Fibroblast of skin of back (primary cell): Measurements from ENCODE around the gene CSRP3. TPM values are rescaled to one million over a fixed set of nuclear protein-coding genes. Genes with fewer than 3 reads are reported as not detected.

Source experiments
- DNase-seq: peaks from one replicate; pipeline ENCODE4 v3.0.0-alpha.2; 2013
- polyA plus RNA-seq, 2 experiments: library from polyadenylated mRNA; unstranded; fragments of 120-200 nt; gene quantifications; one replicate each; pipeline ENCODE4 v1.2.1, GENCODE V29; 2013; ENCODE audit not compliant: insufficient read length in 2 of 2

The CSRP3 gene
- 1.1 TPM for polyA plus RNA-seq (2013, experiment 1 of 2; ENCODE audit: insufficient read length)
- 1.8 TPM for polyA plus RNA-seq (2013, experiment 2 of 2; ENCODE audit: insufficient read length)

DNA sequence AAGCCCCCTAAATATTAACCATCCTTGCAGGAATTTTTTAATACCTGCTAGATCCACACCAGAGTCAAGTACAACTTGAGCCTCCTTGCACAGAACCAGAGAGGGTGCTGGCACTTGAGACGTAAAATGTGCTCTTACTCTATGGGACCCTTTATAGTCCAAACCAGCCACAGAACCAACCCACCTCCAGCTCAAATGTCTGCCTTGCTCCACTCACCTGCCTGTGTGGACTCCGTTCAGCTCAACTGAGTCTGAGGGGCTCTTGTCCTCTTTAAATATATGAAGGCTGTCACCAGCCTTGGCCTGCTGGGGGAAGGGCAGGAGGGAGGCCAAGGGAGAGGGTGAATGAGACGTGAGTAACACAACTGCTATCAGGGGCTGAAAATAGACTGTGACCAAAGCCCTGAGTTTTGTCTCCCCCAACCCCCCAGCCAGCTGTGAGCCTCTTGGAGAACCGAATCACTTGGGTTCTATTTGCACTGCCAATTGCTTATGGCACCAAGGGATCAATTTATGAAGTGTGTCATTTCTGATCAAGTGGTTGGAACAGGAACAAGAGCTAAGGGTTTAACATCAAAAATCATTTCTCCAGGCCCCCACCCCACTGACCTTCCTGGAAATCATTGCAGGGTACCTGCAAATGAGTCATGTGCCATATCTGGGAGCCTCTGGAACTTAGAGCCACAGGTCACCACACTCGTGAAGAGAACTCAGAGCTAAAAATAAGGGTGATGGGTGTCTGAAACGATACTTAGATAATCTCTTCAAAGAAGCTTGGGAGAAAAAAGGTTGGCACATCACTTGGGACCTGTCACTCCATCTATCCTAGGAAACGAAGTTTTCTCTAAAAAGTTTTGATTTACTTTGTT is at the start of gene CSRP3:
Gene CSRP3, minus strand, starts transcription at position 247 of the 869 bp plus-strand sequence. CDS start 9,535 bp downstream, outside the sequence.
- peak; percentile 21 for DNase-seq

DNA sequence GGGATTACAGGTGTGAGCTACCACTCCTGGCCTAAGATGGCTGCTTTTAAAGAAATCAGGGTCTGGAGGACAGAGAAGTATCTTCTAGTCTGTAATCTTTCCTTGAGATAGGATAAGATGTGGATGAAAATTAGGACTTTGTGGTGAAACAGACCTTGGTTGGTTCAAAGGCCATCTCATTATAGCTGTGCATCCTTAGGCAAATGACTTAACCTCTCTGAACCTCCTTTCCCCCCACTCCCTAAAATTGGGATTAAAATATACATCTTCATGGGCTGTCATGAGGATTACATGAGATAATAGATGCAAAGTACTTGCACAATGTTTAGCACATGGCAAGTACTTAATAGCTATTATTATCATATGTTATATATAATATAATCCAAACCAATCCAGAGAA is 49.8 kb upstream of the CSRP3 start:
- no peak for DNase-seq

DNA sequence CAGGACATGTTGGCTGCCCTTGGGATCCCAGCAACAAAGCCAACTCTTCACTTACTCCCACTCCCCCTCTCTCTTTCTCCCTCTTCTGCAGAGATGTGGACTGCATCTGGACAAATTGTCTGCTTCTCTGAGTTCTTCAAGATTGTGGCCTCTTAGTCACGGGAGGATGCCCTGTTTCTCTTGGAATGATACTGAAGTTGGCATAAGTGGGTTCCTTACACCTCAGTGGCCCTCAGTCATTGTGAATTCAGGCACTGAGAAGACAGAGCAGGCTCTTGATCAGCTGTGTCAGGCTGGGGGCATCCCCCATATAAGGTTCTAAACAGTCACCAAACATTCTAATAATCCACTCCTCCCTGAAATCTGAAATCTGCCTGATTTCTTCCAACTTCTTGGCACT is 45.0 kb upstream of the CSRP3 start:
- no peak for DNase-seq

DNA sequence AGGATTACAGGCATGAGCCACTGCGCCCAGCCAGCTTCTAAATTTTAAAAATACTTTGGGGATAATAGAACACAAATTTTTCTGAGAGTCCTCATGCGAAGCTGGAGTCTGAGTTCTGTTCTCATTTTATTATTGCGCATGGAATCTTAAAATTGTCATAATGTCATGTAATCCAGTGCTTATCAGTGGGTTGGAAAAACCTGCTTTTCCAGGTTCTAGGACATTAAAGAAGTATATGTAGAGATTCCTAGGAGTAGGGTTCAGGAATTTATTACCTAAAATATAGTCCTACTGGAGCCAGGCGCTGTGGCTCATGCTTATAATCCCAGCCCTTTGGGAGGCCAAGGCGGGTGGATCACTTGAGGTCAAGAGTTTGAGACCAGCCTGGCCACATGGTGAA is 43.6 kb upstream of the CSRP3 start:
- no peak for DNase-seq

DNA sequence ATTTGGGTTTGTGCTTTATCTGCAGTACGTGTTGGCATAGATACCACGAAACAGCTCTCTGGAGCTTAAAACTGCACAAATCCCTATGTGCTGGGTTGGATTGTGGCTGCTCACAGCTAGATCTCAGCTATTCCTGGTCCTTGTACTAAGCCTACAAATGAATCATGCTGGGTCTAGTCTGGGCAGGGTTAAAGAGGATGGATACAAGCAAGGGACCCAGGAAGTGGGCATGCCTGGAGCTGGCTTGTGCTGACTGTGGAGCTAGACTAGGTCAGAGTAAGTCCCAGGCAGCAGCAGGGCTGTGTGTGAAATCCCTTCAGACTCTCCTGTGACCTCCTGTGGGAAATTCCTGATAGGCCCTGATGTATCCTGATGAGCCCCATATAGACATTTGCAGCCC is 42.8 kb upstream of the CSRP3 start:
- DNase-seq, result peak; percentile 9

DNA sequence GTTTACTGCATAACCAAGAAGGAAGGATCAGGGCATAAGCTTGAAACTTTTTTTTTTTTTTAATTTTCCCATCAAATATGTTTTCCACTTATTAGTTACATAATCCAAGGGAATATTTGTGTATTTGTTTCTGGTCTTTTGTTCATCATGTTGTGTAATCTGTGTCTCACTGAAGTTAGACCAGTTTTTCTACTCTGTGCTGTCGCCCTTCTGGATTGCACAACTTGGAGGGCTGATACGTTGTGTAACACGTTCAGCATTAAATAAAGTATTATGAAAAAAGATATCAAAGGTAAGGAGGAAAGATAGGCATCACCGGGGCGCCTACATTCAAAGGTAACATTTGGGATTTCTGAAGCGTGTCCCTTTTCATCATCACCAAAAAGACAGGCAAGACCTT is 42.3 kb upstream of the CSRP3 start:
- DNase-seq, result no peak

DNA sequence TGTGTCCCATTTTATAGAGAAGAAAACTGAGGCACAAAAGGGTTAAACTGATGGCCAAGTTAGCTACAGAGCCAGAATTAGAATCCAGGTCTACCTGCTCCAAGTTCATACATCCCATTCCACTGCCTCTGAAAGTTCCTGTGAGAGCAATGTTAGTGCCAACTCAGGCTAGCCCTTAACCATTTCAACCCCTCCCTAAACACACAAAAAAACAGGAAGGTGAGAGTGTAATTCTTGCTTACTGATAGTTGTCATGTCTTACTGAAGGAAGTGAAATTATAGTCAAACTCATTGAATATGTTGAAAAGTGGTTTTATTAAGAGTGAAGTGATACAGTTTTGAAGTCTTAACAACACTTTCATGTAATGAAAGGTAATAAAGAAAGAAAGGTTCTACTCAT is 41.8 kb upstream of the CSRP3 start:
- DNase-seq, result no peak

DNA sequence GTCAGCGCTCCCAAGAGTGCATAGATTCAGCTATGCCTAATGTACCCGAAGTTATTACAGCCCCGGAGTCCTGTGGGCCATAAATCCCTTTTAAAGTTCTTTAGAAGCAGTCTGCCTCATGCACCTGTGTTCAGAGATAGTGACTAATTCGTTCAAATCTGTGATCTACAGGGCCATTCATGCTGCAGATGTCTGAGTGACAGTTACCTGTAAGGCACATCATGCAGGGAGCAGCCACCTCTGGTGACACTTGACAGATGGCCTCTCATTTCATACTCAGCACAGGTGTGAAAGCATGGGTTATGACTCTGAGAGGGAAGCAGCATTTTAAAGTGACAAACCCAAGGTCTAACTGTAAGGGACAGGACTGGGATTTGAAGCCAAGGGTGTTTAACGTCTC is 41.4 kb upstream of the CSRP3 start:
- no peak for DNase-seq

DNA sequence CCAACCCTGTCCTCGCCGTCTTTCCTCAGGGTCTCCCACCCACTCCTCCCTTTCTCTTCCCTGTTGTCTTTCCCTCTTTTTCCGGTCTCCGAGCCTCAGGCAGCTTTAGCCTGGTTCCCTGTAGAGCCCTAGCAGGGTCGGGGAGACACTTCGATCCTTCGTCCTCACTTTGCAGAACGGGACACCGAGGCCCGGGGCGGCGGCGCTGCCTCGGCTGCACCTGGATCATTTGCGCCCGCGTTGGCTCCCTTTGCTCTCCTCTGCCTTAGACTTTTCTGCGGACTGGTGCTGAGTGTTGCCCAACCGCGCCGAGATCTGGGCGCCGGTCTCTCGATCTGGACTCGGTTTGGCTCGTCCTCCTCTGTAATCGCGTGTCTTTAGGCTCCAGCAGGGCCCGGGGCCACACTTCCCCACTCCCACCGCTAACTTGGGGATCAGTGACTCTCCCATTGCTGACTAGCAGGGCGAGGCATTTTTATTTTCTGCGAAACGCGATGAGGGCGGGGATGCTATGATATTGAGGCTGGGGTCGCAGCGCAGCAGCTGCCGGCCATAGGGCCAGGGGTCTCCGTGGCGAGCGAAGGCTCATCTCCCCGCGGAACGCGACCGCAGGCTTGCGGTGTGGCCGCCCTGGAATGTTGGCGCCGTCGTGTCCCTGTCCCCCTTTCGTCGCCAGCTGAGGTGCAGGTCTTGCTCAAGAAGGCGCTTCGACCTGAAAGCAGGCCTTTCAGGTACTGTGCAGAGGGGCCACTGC is 40.6 kb upstream of the CSRP3 start:
- DNase-seq, result peak; percentile 4

DNA sequence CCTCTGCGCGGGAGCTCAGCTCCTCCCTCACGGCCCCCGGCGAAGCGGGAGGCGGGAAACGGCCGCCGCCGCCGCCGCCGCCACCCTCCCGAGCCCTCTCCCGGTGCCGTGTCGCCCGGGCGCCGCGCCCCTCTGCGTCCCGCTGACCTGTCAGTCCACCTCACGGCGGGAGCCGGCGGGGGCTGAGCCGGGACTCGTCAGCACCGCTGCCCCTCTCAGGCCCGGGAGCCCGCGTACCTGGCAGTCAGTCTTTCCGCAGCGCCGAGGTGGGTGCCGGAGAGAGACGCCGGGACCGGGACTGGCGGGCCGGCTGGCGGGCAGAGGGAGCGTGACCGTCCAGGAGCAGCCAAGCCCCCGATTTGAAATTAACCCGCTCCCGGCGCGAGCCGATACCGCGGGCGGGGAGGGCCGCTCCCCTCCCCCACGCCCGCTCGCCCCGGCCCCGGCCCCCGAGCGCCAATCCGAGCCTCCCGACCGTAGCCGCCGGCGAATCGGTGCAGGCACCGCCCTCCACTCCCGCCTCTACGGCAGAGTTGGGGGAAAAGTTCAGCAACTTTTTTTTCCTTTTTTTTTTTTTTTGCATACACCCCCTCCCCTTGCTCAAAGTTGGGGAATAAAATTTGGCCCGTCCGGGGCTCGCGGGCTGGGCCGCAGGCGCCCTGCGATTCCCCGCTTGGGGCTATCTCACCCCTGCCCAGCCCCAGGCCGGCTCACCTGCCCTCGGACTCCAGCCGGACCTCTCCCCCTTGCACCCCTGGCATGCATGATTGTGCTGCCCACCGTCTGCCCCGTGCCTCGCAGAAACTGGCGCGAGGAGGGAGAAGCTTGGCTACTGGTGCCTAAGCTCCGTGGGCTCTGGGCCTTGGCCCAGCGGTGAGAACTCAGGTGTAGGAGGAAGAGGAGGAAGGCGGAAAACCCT is 39.7 kb upstream of the CSRP3 start:
- peak; percentile 35 for DNase-seq

DNA sequence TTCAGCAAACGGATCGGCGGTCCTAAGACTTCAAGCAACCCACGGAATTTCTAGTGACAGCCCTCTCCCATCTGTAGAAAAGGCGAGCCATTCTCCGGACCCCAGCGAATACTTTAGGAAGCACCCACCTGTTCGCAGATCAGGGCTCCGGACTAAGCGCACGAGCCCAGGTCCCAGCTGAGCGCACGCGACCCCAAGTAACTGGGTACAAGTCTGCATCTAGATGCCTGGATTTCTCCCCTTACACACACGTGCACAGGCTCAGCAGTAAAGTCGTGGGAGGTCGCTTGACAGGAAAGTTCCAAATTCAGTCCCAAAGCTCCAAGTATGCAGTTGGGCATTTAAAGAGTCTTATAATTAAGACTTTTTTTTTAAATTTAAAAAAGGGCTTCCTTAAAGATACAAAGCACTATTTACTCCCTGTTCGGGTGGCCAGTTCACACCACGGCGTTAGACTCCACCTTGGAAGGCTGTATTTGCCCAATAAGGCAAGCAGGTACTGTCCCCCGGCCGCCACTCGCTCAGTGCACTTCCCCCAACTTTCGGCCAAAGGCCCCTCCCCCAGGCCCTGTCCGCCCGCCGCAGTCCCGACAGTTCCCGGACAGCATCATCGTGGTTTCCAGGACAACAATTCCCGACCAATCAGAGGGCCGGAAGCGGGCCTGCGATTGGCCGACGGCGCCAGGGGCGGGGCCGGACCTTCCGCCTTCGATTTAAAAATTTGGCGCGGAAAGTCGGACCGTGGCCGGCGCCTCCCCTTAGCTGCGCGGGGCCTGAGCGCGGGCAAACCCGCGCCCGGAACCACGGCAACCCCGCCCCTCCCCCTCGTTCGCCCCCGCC is 38.9 kb upstream of the CSRP3 start, which contains the start of gene E2F8:
Gene E2F8, minus strand, starts transcription at position 526 of the 840 bp plus-strand sequence. CDS start 824 bp downstream, outside the sequence.
- peak; percentile 93 for DNase-seq

DNA sequence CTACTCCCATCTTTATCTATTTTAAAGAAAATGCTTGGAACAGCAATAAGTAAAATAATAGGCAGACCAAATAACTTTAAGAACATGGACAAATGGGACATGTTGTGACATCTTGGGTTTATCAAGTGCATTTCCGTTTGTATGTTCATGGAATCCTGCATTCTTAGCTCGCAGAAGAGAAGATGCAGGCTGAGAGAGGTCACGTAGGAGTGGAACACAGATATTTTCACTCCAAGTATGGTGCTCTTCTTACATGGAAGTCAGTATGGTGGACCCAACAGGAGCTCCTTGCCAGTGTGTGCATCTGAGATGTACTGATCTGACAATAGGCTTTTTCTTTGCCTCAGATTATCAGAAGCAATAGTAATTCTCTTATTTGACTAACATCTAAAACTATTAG is 37.3 kb upstream of the CSRP3 start:
- DNase-seq, result no peak

DNA sequence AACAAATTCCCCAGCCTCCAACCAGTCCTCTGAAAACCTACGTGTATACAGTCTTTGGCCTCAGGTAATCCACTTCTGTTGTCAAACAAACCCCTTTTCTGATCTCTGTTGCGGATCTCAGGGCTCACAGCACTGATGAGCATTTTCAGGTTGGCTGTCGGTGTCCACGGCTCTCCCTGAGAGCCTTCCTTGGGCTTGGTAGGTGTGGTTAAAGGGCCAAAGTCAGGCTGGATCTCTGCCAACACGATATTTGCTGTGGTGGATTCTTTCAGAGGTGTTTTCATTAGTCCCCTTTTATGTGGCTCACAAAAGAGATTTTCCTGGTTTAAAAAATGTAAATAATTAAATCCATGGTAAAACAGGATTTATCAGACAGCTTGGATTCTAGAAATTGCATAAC is 36.0 kb upstream of the CSRP3 start:
- no peak for DNase-seq

DNA sequence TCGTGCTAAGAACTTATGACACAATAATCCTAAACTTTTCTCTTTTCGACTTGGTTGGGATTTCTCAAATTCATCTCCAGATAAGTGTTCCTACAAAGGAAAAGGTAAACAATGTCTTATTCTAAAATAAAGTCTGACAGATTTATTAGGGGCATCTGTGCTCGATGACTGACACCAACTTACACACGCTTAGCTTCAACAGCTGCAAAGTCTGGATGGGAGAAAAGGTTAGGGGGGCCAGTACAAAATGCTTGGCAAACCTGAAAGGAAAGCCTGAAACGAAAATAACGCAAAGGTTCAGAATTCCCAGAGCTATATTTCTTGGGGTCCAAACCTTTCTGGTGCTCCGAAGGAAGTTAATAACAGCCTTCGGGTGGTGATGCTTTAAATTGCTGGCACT is 35.6 kb upstream of the CSRP3 start:
- no peak for DNase-seq

DNA sequence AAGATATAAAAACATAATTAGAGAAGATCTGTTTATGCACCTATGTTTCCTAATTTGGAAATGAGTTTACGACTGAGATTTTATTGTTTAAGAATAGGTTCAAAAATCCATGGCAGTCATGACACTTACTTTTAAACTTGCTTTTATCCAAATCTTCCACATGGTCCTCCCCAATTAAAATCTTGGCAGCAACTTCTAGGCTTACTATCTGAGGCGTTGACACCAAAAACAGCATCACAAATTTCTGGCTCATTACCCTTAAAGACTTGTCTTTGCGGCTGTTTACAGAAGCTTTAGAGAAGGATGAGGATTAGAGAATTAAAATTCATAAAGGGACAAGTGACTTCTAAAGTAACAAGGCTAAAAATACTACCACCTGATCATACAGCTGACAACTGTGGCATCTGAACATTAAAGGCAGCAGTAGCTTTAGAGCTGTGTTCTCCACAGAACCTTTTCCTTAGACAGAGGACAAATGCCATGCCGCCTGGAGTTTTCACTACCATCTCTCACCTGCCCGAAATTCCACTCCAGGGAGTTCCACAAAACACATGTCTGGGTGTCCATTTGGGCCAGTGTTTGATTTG is 32.5 kb upstream of the CSRP3 start:
- DNase-seq, result no peak

DNA sequence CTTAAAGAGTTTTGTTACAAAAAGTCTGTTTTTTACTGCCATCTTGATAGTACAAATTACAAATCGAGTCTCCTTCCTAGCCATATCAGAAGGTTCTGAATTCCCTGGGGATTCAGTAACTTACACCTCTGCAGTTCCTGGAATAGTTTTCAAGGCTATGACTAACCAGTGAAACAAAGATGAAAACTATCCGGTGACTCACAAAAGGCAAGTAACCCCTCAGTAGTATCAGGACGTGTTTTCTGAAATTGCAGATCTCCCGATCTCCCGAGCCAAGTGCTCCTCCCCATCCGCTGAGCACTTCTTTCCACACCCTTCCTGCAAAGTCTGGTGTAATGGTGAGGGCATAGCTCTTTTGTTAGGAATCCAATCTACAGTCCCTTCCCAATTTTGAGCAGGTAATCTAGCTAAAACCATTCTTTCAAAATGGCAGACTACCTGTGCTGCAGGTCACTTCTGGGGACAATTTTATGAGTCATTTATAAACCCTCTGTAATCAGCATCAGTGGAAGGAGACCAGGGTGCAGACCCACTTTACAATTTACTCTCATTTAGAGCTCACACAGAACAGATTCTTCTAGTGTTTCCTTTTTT is 31.2 kb upstream of the CSRP3 start:
- peak; percentile 50 for DNase-seq

DNA sequence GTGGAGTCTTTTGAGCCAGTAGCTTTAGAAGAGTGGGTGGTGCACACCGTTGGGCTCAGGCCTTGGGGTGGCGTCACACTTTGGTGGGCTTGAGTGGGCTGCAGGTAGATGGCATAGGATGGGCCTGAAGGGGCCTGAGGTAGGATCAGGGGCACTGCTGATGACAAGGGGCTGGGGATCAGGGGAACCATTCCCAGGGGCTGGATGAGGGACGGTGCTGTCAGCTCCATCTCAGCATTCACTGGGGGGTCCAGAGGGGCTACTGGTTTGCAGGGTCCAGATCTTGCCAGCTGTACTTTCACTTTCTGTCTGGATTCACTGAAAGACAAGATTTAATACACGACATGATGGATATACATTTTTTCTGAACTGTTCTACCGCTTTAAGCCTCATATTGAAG is 27.9 kb upstream of the CSRP3 start:
- no peak for DNase-seq

DNA sequence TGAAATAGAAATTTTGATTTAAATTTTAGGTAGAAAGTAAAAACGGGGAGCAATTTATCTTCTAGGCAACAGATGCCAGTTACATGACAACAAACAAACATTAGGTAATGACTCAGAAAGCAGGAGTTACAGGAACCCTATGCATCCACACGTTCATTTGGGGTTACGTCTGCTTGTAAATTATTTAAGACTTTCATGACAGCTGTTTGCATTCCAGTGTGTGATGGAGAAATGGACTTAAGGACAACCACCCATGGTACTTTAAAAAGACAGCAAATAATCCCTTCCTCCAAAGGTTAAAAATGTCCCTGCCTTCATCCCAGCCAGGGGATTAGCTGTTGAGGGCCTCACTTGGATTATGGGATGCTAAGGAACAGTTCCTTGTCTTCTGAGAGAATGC is 27.2 kb upstream of the CSRP3 start:
- no peak for DNase-seq

DNA sequence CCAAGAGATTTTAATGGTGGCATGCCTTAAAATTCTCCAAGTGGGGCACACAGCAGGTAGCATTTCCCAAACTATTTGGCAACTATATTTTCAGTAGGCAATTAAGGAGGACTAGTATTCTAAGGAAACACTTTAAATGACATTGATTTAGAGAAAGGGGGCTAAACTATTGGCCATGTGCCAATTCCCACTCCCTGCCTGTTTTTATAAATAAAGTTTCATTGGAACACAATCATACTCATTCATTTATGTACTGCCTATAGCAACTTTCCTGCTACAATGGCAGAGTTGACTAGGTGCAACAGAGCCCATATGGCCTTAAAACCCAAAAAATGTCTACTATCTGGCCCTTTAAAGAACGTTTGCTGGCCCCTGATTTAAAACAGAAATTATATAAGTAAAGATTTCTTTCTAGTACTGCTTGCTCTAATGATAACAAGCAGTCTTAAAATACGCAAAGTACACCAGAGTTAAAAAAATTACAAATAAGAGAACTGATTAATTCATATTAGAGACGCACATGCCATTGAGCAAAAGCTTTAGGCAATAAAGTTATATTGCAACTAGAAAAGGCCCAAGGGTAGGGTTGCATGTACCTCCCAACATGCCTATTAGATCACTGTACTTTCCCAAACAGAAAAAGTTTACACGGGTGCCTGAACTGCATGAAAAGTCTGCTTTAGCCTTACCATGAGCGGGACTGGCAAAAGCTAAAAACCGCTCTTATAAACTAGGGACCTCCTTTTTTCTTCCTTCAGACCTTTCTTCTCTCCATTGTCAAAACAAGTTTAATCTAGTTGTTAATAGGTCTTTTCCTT is 24.8 kb upstream of the CSRP3 start:
- no peak for DNase-seq

DNA sequence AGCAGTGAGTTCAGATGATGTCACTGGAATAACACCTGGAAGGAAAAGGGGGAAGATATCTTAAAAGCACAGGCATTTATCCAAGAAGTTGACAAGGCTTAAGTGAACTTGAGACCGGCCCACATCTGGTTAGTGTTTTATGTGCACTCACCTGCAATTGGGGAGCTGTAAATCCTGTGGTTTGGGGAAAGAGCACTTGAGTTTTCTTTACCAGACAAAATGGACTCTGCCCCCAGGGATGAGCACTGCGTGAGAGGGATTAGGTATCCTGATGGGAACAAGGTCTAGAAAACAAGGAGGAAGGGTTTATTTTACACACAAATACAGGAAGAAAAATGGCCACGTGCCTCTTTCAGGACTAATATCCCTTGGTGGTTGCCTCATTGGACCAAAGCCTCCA is 23.8 kb upstream of the CSRP3 start:
- DNase-seq, result no peak
